Spleen (tissue), 11 donors: ENCODE measurements around the gene MYO18A. TPM values are rescaled to one million over a fixed set of nuclear protein-coding genes. Genes with fewer than 3 reads are reported as not detected.
A peak's percentile ranks its signal among the peaks of the same experiment; 100 is the strongest.

ENCODE experiments used
- DNase-seq: peaks from one replicate; pipeline ENCODE4 v3.0.0-alpha.2; 2020
- H3K27ac ChIP-seq, 8 donors: fragments of 200-600 bp; sonication (generic) in 7 of 8; 1 replicate in 4 of 8; 2 replicates in 4 of 8; pipeline versions ENCODE4 v1.5.0 to v1.8.0; 2016 to 2021; ENCODE audit warnings: inconsistent platforms in 4 of 8, mild to moderate bottlenecking in 4 of 8, moderate library complexity in 1 of 8
- H3K27me3 ChIP-seq, 7 donors: fragments of 200-600 bp; sonication (generic) in 6 of 7; replicated peaks in 1 of 7; 1 replicate in 4 of 7; 2 replicates in 3 of 7; pipeline versions ENCODE4 v1.5.0 to v1.8.0; 2016 to 2021; ENCODE audit warnings: inconsistent platforms in 3 of 7, mild to moderate bottlenecking in 1 of 7
- H3K36me3 ChIP-seq, 6 donors: fragments of 200-600 bp; sonication (generic) in 5 of 6; 1 replicate in 4 of 6; 2 replicates in 2 of 6; pipeline versions ENCODE4 v1.5.0 to v1.8.0; 2016 to 2021; ENCODE audit warnings: inconsistent platforms in 2 of 6
- H3K4me1 ChIP-seq, 6 donors: fragments of 200-600 bp; sonication (generic) in 5 of 6; 1 replicate in 3 of 6; 2 replicates in 3 of 6; pipeline versions ENCODE4 v1.5.0 to v1.8.0; 2016 to 2021; ENCODE audit warnings: inconsistent platforms in 3 of 6
- H3K4me3 ChIP-seq, 8 donors: fragments of 200-600 bp; sonication (generic) in 7 of 8; 1 replicate in 4 of 8; 2 replicates in 4 of 8; pipeline versions ENCODE4 v1.5.0 to v1.8.0; 2016 to 2021; ENCODE audit warnings: inconsistent platforms in 4 of 8, mild to moderate bottlenecking in 4 of 8, moderate library complexity in 2 of 8
- H3K9me3 ChIP-seq, 8 donors: fragments of 200-600 bp; sonication (generic) in 7 of 8; 1 replicate in 4 of 8; 2 replicates in 4 of 8; pipeline versions ENCODE4 v1.5.0 to v1.8.0; 2016 to 2021; ENCODE audit warnings: inconsistent platforms in 4 of 8
- CTCF ChIP-seq, 11 experiments: fragments of 200-600 bp in 7 of 11; fragments of 450-650 bp in 4 of 11; sonication (generic) in 4 of 11; IDR thresholded peaks in 8 of 11; conservative IDR thresholded peaks in 3 of 11; 1 replicate in 7 of 11; 2 replicates in 4 of 11; pipeline versions ENCODE4 v1.4.0 to v1.8.0; 2016 to 2021; ENCODE audit warnings: antibody characterized with exemption in 11 of 11, inconsistent platforms in 4 of 11, mild to moderate bottlenecking in 1 of 11
- POLR2A ChIP-seq, 3 donors: fragments of 450-650 bp; IDR thresholded peaks; one replicate each; pipeline ENCODE4 v1.5.1; 2017; ENCODE audit warnings: antibody characterized with exemption in 3 of 3, mild to moderate bottlenecking in 1 of 3
- POLR2AphosphoS5 ChIP-seq, 3 donors: sonication (generic); formaldehyde crosslinking; IDR thresholded peaks; one replicate each; pipeline ENCODE4 v1.5.1; 2017; ENCODE audit warnings: antibody characterized with exemption in 3 of 3
- WGBS, 5 donors: extraction: QIAGEN DNeasy Blood & Tissue Kit in 3 of 5; methylation state at CpG; one replicate each; pipeline versions ENCODE4 v1.1.5 to v1.1.7; 2013 to 2018; 5-methylcytosine and 5-hydroxymethylcytosine counted together
- intact Hi-C: fragments of 100-400 bp; cut with DNase I; formaldehyde crosslinking; loops from one replicate; pipeline ENCODE4 v1.15.0; 2023; ENCODE audit warnings: low total_unique reads
- polyA plus RNA-seq, 3 donors: library from polyadenylated mRNA; stranded (reverse); fragments of 200-250 nt; gene quantifications; one replicate each; pipeline ENCODE4 v1.2.1, GENCODE V29; 2013
- total RNA-seq, 7 donors: library from RNA; depleted of rRNA in 3 of 7; stranded (reverse); fragments of >200 nt in 3 of 7; fragmentation: NEBNext Ultra II Directional in 4 of 7; extraction: Animal tissue kit (Norgen Biotek cat#: 25700) in 4 of 7; gene quantifications; one replicate each; pipeline versions ENCODE4 v1.1.0 to v1.2.1, GENCODE V29; 2016 to 2021
- donor health status: healthy with polysubstance abuse.
- donor health status: DM: no; HTN: no; CAD: no; lungs with moderate emphysema.
- donor health status: DM: no; HTN: no; CAD: no.
- donor health status: Bipolar disorder and iron deficiency.
- donor health status: healthy.
- donor health status: DM: no; HTN: no; CAD: no.
- donor health status: DM: yes; HTN: yes; CAD: no.

Gene MYO18A
- total and polyA plus RNA-seq, 10 donors, result 24.2 to 114 (median 68.0) TPM

- TF ChIP-seq CTCF (IDR thresholded peaks at IDR 0.05 in 8 of 11, conservative IDR thresholded peaks at IDR 0.05 in 3 of 11) (no peak), POLR2A (IDR thresholded peaks at IDR 0.05) (no peak), POLR2AphosphoS5 (IDR thresholded peaks at IDR 0.05) (no peak)
- DNase-seq, result peak; percentile 11
- intact Hi-C loops, result no loop called here
- no peaks in the 10 kb centered on the region for H3K36me3 ChIP-seq
- 61 to 82% (median 72%) methylated on average over 5 of the region's 5 CpGs for WGBS, 5 donors
- H3K27ac ChIP-seq, result no peak overlapping the region
- no peak overlapping the region for H3K4me3 ChIP-seq
- peaks cover 0 to 53% (median 10%) of the 10 kb centered on the region in 7 donors for H3K27me3 ChIP-seq
- H3K4me1 ChIP-seq, result peaks cover 0 to 2% (median under 1%) of the 10 kb centered on the region in 6 donors
- peaks cover 0 to 23% (median 15%) of the 10 kb centered on the region in 8 donors for H3K9me3 ChIP-seq
Observed at GRCh38 chr17:29036584-29036983, 143.6 kb downstream of the MYO18A start.

- Histone ChIP-seq H3K27me3 (peaks cover 0 to 70% (median 10%) of the 10 kb centered on the region in 7 donors), H3K27ac (no peak overlapping the region), H3K9me3 (peaks cover 0 to 23% (median 15%) of the 10 kb centered on the region in 8 donors), H3K4me3 (no peak overlapping the region), H3K36me3 (no peaks in the 10 kb centered on the region), H3K4me1 (no peaks in the 10 kb centered on the region)
- intact Hi-C loops, result no loop called here
- TF ChIP-seq CTCF (IDR thresholded peaks at IDR 0.05 in 8 of 11, conservative IDR thresholded peaks at IDR 0.05 in 3 of 11) (no peak), POLR2AphosphoS5 (IDR thresholded peaks at IDR 0.05) (no peak), POLR2A (IDR thresholded peaks at IDR 0.05) (no peak)
- DNase-seq, result no peak
- WGBS, 5 donors, result 66 to 82% (median 76%) methylated on average over 1 of the region's 1 CpG
Observed at GRCh38 chr17:29034510-29034909, 145.7 kb downstream of the MYO18A start.

GRCh38 chr17:29032857-29033197, 147.4 kb downstream of the MYO18A start:
- TF ChIP-seq POLR2AphosphoS5 (IDR thresholded peaks at IDR 0.05) (no peak), CTCF (IDR thresholded peaks at IDR 0.05 in 8 of 11, conservative IDR thresholded peaks at IDR 0.05 in 3 of 11) (no peak), POLR2A (IDR thresholded peaks at IDR 0.05) (no peak)
- 27 to 49% (median 39%) methylated on average over 6 of the region's 6 CpGs for WGBS, 5 donors
- Histone ChIP-seq H3K4me3 (no peak overlapping the region), H3K27ac (no peak overlapping the region), H3K9me3 (peaks cover 0 to 23% (median 15%) of the 10 kb centered on the region in 8 donors), H3K27me3 (peaks cover 0 to 81% (median 10%) of the 10 kb centered on the region in 7 donors), H3K4me1 (no peaks in the 10 kb centered on the region), H3K36me3 (no peaks in the 10 kb centered on the region)
- DNase-seq, result no peak
- intact Hi-C loops, result no loop called here

GRCh38 chr17:29032013-29032856, 148.0 kb downstream of the MYO18A start:
- intact Hi-C loops, result no loop called here
- WGBS, 5 donors, result 37 to 50% (median 43%) methylated on average over 11 of the region's 11 CpGs
- TF ChIP-seq POLR2A (IDR thresholded peaks at IDR 0.05) (no peak), CTCF (IDR thresholded peaks at IDR 0.05 in 8 of 11, conservative IDR thresholded peaks at IDR 0.05 in 3 of 11) (no peak), POLR2AphosphoS5 (IDR thresholded peaks at IDR 0.05) (no peak)
- Histone ChIP-seq H3K9me3 (peaks cover 0 to 23% (median 15%) of the 10 kb centered on the region in 8 donors), H3K27me3 (peaks cover 0 to 81% (median 10%) of the 10 kb centered on the region in 7 donors), H3K4me3 (no peak overlapping the region), H3K4me1 (no peaks in the 10 kb centered on the region), H3K36me3 (no peaks in the 10 kb centered on the region), H3K27ac (no peak overlapping the region)
- DNase-seq, result no peak
